GM21786 (cell line): Measurements from ENCODE around the gene ANKRD55.
A peak's percentile ranks its signal among the peaks of the same experiment; 100 is the strongest.
"Not testable (repeated sequence)": the region's sequence is repeated elsewhere in the genome, so short reads cannot be mapped to it uniquely, and the experiment has no call there.

Experiments used
- ATAC-seq: cut with Tn5 transposase; IDR thresholded peaks from one replicate; pipeline ENCODE4 v1.9.1; 2021; ENCODE audit not compliant: unreplicated experiment

The ANKRD55 gene

DNA sequence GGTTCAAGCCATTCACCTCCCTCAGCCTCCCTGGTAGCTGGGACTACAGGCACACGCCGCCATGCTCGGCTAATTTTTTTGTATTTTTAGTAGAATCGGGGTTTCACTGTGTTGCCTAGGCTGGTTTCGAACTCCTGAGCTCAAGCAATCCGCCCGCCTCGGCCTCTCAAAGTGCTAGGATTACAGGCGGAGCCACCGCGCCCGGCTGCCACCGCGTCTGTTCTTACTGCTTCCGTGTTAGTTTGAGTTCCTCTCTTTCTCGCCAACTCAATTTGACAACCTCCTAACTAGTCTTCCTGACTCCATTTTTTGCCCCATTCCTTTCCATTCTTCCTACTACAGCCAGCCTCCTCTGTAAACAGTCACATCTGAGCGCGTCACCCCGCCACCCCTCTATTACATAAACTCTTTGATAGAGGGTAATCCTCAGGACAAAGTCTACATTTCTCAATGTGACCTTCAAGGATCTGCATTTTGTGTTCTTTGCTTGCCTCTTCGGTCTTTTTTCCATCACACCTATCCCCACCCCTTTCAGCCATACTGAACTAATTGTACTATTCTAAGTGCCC lies 149.8 kb downstream of the ANKRD55 start:
- no peak for ATAC-seq

DNA sequence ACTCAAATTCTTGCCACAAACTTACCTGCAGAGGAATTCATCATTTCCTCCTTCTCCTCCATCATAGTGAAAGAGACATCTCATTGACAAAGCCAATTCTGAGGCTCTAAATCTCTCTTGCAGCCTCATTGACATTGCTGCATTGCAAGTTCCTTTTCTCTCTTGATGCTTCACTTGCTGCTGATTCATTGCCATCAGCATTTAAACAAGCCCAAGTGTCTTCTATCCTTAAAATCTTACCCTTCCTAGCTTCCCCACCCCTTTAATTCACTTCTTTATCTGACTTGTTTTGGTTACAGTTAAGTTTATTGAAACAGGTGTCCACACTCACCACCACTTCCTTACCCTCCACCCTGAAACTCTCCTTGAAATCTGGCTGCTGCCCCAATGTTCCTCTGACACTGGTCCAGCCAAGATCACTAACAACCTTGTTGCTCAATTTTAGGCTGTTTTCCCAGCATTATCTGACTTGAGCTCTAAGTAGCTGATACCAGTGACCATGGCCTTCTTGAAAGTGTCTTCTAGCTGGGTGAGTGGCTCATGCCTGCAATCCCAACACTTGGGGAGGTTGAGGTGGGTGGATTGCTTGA lies 152.0 kb downstream of the ANKRD55 start:
- peak; percentile 31 for ATAC-seq

GRCh38 chr5:56080375-56081052 lies 152.6 kb downstream of the ANKRD55 start:
- ATAC-seq, result peak; percentile 68

GRCh38 chr5:56079157-56079500 lies 154.0 kb downstream of the ANKRD55 start:
- ATAC-seq, result not testable (repeated sequence)

DNA sequence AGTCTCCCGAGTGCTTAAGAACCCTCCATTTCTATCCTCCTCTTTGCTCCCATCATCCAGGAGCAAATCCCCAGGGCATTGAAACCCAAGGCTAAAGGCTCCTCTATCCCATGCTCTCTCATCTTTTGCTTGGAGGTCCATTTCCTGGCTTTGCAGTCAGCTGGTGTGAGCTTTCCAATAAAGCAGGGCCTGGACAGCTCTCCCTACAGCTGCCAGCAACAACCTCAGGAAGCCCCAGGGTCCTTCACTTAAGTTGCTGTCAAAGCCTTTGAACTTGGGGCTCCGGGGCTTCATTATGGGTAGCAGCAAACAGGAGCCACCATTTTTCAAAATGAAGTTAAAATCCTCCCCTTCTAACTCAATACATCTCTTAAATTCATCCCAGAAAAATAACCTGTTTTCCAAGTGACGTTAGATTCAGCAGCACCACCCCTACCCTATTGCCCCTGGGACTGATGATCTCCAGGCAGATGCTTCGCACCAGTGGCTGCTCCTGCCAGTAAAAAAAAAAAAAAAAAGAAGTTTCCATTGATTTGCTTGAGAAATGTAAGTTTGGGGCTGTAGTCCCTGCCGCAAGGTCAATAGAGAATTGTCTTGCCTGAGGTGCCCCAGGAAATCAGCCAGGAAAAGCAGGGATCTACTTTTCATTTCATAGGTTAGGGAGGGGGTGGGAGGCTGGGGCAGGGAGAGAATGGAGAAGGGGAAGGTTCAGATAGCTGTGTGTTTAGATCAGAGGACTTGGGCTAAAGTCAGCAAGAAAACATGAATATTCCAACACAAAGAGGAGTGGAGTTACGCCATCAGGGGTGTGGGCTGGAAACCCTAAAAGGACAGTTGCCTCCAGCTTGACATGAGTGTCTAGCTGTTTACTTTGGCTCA lies 154.6 kb downstream of the ANKRD55 start:
- no peak for ATAC-seq

- ATAC-seq, result peak; percentile 34
Observed at GRCh38 chr5:56077796-56078233, 155.3 kb downstream of the ANKRD55 start.

- no peak for ATAC-seq
Observed at GRCh38 chr5:56076486-56076885, 156.6 kb downstream of the ANKRD55 start.

DNA sequence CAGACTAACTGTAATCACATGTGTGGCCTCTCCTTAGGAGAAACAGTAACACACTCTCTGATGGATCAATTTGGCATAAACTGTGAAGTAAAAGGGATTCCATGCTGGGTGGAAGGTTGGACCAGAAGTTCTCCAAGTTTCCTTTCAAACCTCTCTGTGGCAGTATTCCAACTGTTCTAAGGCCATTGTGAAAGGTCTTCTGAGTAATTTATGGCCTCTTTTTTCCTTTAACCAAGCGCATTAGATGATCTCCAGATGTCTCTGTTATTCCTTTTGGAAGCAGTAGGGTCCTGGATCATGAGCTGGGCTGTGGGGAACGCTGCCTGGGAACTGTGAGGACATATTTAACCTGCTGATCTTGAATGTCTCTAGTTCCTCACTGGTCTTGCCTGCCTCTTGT lies 157.8 kb downstream of the ANKRD55 start:
- no peak for ATAC-seq

GRCh38 chr5:56072863-56073766 lies 160.0 kb downstream of the ANKRD55 start:
- no peak for ATAC-seq

DNA sequence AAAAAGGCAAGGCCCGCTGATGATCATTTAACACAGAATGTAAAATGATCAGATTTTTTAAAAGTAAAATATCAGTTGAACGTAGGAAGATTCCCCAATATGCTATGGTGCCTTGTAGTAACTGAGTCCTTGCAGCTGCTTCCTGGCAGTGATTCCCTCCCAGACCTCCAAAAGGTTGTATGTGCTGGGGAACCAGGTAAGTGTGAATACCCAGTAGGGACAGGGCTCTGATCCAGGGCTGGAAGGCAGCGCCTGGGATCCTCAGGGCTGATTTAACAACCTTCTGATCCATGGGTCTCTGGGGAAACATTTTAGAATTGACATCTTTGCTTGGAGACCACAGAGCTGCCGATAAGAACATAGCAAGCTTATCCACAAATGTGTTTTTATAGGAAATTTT lies 161.7 kb downstream of the ANKRD55 start:
- ATAC-seq, result peak; percentile 24

- peak; percentile 52 for ATAC-seq
Observed at GRCh38 chr5:56070851-56071465, 162.2 kb downstream of the ANKRD55 start.

DNA sequence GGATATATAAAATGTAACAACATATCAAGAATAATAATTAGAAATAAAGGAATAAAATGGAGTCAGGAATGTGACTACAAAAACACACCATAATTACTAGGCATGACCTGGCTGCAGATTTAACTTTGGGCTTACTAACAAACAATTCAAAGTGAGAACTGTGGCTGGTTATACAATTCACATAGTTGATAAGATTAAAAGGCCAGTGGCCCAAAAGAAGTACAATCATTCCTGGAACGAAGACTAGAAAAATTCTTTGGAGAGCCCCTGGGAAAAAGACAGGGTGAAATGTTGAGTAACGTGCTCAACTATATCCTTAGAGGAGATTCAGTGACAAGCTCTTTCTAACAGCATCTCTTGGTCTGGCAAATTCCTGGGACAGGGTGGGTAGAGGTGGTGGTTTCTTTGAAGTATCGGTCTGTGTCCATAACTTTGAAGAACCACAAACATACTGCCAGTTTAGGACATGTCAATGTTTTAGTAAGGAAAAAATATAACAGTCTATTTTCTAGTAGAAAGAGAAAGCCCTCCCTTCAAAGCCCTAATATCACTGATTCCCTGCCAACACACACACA lies 163.4 kb downstream of the ANKRD55 start:
- ATAC-seq, result no peak

DNA sequence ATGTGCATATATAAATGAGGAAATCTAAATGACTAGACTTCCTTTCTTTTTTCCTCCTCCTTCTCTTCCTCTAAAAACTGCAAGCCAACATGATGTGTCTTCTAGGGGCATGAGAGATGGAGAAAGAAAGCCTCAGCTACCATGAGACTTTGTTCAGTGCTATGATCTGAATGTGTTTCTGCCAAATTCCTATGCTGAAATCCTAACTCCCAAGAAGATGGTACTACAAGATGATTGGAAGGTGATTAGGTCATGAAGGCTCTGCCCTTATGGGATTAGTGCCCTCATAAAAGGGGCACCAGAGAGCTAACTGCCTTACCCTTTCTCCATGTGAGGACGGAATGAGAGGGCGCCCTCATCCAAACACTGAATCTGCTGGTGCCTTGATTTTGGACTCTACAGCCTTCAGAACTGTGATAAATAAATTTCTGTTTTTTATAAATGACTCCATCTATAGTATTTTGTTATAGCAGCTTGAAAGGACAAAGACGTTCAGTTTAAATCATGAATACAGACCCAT lies 166.1 kb downstream of the ANKRD55 start:
- no peak for ATAC-seq

DNA sequence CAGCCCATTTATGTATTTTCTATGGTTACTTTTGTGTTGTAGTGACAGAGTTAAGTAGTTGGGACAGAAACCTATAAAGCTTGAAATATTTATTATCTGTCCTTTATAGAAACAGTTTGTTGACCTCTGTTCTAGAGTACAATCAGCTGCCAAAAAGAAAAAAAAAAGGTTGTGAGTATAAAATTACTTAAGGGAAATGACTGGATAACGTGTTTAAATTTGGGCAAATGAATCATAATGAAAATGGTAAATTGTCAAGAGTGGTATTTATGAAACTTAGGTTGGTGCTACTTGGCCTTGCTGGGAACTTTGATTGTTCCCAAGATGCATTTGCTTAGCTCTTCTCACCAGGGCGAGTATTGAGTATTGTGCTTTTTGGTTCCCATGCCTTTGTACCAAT lies 168.1 kb downstream of the ANKRD55 start:
- peak; percentile 63 for ATAC-seq

DNA sequence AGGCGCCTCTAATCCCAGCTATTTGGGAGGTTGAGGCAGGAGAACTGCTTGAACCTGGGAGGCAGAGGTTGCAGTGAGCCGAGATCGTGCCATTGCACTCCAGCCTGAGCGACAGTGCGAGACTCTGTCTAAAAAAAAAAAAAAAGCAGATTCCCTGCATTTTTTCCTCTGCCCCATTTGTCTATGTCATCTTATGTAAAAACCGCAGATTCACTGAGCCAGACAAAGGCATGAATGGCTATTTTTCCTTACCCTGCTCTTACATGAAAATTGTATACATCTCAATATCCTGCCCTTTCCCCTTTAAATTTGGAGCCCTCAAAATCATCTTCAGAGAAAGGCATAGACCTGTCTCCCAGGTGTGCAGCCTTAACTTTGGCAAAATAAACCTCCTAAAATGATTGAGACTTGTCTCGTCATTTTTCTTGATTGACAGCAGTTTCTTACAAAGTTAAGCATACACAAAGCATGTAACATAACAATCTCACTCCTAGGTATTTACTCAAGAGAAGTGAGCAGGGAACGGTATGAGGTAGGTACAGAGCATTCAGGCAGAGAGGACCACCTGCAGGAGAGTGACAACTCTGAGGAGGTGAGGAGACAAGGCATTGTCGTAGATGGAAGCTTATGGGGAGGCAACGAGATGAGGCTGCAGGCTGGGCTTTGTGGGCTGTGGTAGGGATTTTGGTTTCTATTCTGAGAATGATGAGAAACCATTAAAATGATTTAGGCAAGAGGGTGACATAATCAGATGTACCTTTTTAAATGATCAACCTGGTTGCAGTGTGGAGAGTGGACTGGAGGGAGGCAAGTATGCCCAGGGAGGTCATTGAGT lies 172.6 kb downstream of the ANKRD55 start:
- ATAC-seq, result no peak

- no peak for ATAC-seq
Observed at GRCh38 chr5:56059854-56060253, 173.3 kb downstream of the ANKRD55 start.

DNA sequence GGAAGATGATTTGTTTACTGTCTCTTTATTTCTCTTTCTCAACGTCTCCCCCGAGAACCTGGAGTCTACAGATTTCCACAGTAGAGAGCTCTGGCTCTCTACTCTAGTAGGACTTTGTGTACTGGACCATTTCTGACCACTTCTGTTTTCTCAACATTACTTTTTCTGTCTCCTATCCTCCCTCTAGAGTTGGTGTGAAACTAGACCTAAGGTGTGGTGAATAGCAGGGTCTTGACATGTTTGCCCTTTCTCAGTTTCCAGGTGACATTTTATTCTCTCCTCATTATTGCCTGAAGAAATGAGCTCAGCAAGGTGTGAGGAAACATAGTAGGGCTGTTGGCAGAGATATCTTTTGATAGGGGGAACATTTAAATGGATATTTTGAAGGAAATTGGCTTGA lies 176.3 kb downstream of the ANKRD55 start:
- ATAC-seq, result peak; percentile 85

GRCh38 chr5:56055859-56056258 lies 177.3 kb downstream of the ANKRD55 start:
- ATAC-seq, result no peak

DNA sequence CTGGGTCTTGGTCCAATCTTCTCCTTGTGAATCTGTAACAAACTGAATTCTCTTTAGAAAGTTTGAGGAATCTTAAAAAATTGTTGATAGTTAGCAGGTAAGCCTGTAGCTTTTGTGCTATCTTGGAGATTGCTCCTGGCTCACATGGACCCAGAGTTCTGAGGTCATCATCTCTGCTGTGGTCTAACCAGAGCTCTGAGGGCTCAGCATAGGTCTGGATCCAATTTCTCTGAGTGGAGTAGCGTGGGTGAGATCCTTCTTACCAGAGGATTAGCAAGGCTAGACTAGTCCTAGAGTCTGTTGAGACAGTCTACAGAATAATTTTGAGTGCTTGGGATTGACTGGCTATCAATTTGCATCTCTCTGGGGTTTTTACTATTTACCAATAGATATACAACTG lies 177.8 kb downstream of the ANKRD55 start:
- ATAC-seq, result no peak
